Activated B cell treated with CpG ODN at 0.5 μM for 24 hours (primary cell): ENCODE results near the gene ACAP2. TPM values are rescaled to one million over a fixed set of nuclear protein-coding genes. Genes with fewer than 3 reads are reported as not detected.

ENCODE experiments used
- ATAC-seq: fragments of 200-7000 bp; cut with Tn5 transposase; one replicate; pipeline ENCODE4 v1.10.0; 2021; ENCODE audit warnings: low read depth, mild to moderate bottlenecking, moderate library complexity
- CTCF ChIA-PET: fragments of 350-600 bp; sonication (Branson Sonifier 250); formaldehyde crosslinking; loops from one replicate; lab custom pipeline; 2021; ENCODE audit warnings: antibody characterized with exemption; lab: Charles Lee
- POLR2A ChIA-PET: fragments of 350-600 bp; sonication (Branson Sonifier 250); formaldehyde crosslinking; loops from one replicate; lab custom pipeline; 2021; ENCODE audit warnings: antibody characterized with exemption; lab: Charles Lee
- DNase-seq: peaks from one replicate; pipeline ENCODE4 v3.0.0; 2022
- H3K27ac Mint-ChIP-seq: one replicate; pipeline ENCODE4 v1.8.0; 2020; ENCODE audit warnings: mixed read lengths
- H3K27me3 Mint-ChIP-seq: one replicate; pipeline ENCODE4 v1.8.0; 2021; ENCODE audit warnings: mixed read lengths
- H3K36me3 Mint-ChIP-seq: one replicate; pipeline ENCODE4 v1.8.0; 2021; ENCODE audit warnings: low read depth, mixed read lengths
- H3K4me1 Mint-ChIP-seq: one replicate; pipeline ENCODE4 v1.8.0; 2021; ENCODE audit warnings: mixed read lengths
- H3K4me3 Mint-ChIP-seq: one replicate; pipeline ENCODE4 v1.8.0; 2020; ENCODE audit warnings: mild to moderate bottlenecking, mixed read lengths
- H3K9me3 Mint-ChIP-seq: one replicate; pipeline ENCODE4 v1.8.0; 2020; ENCODE audit warnings: mixed read lengths
- CTCF ChIP-seq: fragments of 200-600 bp; IDR thresholded peaks from one replicate; pipeline ENCODE4 v1.8.0; 2022; ENCODE audit warnings: antibody characterized with exemption, mild to moderate bottlenecking
- intact Hi-C: fragments of 100-400 bp; cut with micrococcal nuclease; formaldehyde crosslinking; loops from one replicate; pipeline ENCODE4 v1.15.1; 2024
- total RNA-seq: library from RNA; stranded (reverse); gene quantifications from 2 replicates; pipeline ENCODE4 v1.2.3, GENCODE V29; 2022

The ACAP2 gene
- total RNA-seq, 1 donor from 2014 or later, result 89.7 TPM

- ATAC-seq, result no peak
Measured at GRCh38 chr3:195395208-195395816, 47.5 kb downstream of the ACAP2 start.

GRCh38 chr3:195394700-195395099 is 48.1 kb downstream of the ACAP2 start:
- Mint-ChIP-seq H3K4me3 (no peak overlapping the region), H3K9me3 (no peaks in the 10 kb centered on the region), H3K36me3 (peaks cover 6% of the 10 kb centered on the region), H3K27me3 (no peaks in the 10 kb centered on the region), H3K4me1 (peaks cover 55% of the 10 kb centered on the region), H3K27ac (peak overlapping the region; percentile 35)
- ChIA-PET CTCF (interaction anchor here (1.4 kb wide), 1 partner anchor 27 kb away, joined by 3 read pairs; no protein-coding TSS in a partner anchor), POLR2A (interaction anchor here (0.7 to 4.2 kb wide), 3 partner anchors 14 to 148 kb away, joined by 3 to 18 read pairs (median 4); partner anchors contain the start of genes ACAP2 and PPP1R2)
- ATAC-seq (no peak), DNase-seq (no peak)
- intact Hi-C loops, result loop anchor here (10.0 kb wide), 1 partner anchor 120 kb away; no protein-coding TSS in a partner anchor
- no peak for TF ChIP-seq CTCF

More at GRCh38 chr3:195395208-195395816, 47.5 kb downstream of the ACAP2 start:
- H3K36me3 Mint-ChIP-seq, result peaks cover 4% of the 10 kb centered on the region
- peak overlapping the region; percentile 56 for H3K27ac Mint-ChIP-seq
- H3K27me3 Mint-ChIP-seq, result no peaks in the 10 kb centered on the region
- ChIA-PET POLR2A (interaction anchor here (1.2 to 4.2 kb wide), 2 partner anchors 47 to 148 kb away, joined by 4 to 18 read pairs; partner anchors contain the start of genes ACAP2 and PPP1R2), CTCF (interaction anchor here (1.4 kb wide), 1 partner anchor 28 kb away, joined by 3 read pairs; no protein-coding TSS in a partner anchor)
- no peak for TF ChIP-seq CTCF
- peaks cover 57% of the 10 kb centered on the region for H3K4me1 Mint-ChIP-seq
- intact Hi-C loops, result loop anchor here (10.0 kb wide), 1 partner anchor 119 kb away; no protein-coding TSS in a partner anchor
- DNase-seq, result no peak
- H3K9me3 Mint-ChIP-seq, result no peaks in the 10 kb centered on the region
- H3K4me3 Mint-ChIP-seq, result peak overlapping the region; percentile 44

- DNase-seq (no peak), ATAC-seq (peak; percentile 79)
- H3K4me1 Mint-ChIP-seq, result peaks cover 51% of the 10 kb centered on the region
- H3K27ac Mint-ChIP-seq, result peak overlapping the region; percentile 35
- peak overlapping the region; percentile 30 for H3K4me3 Mint-ChIP-seq
- intact Hi-C loops, result loop anchor here (10.0 kb wide), 1 partner anchor 121 kb away; no protein-coding TSS in a partner anchor
- POLR2A ChIA-PET, result interaction anchor here (0.7 to 4.2 kb wide), 3 partner anchors 13 to 149 kb away, joined by 3 to 18 read pairs (median 4); partner anchors contain the start of genes ACAP2 and PPP1R2
- TF ChIP-seq CTCF, result no peak
- peaks cover 7% of the 10 kb centered on the region for H3K36me3 Mint-ChIP-seq
- no peaks in the 10 kb centered on the region for H3K9me3 Mint-ChIP-seq
- CTCF ChIA-PET, result interaction anchor here (1.4 kb wide), 1 partner anchor 27 kb away, joined by 3 read pairs; no protein-coding TSS in a partner anchor
- H3K27me3 Mint-ChIP-seq, result no peaks in the 10 kb centered on the region
Measured at GRCh38 chr3:195394024-195394423, 48.8 kb downstream of the ACAP2 start.

- intact Hi-C loops, result no loop called here
- H3K4me3 Mint-ChIP-seq, result no peak overlapping the region
- DNase-seq, result no peak
- H3K27me3 Mint-ChIP-seq, result no peaks in the 10 kb centered on the region
- CTCF ChIA-PET, result no interaction called here
- POLR2A ChIA-PET, result no interaction called here
- no peaks in the 10 kb centered on the region for H3K9me3 Mint-ChIP-seq
- H3K27ac Mint-ChIP-seq, result no peak overlapping the region
- no peak for ATAC-seq
- peaks cover 36% of the 10 kb centered on the region for H3K36me3 Mint-ChIP-seq
- TF ChIP-seq CTCF, result no peak
- H3K4me1 Mint-ChIP-seq, result peaks cover 18% of the 10 kb centered on the region
Measured at GRCh38 chr3:195388380-195388779, 54.4 kb downstream of the ACAP2 start.

GRCh38 chr3:195386739-195387138 is 56.1 kb downstream of the ACAP2 start:
- Mint-ChIP-seq H3K9me3 (no peaks in the 10 kb centered on the region), H3K36me3 (peaks cover 44% of the 10 kb centered on the region), H3K4me3 (no peak overlapping the region), H3K27me3 (no peaks in the 10 kb centered on the region), H3K4me1 (peaks cover 11% of the 10 kb centered on the region), H3K27ac (no peak overlapping the region)
- POLR2A ChIA-PET, result no interaction called here
- CTCF ChIA-PET, result no interaction called here
- no peak for TF ChIP-seq CTCF
- no peak for ATAC-seq
- intact Hi-C loops, result no loop called here
- DNase-seq, result no peak
